HS-27A (cell line): ENCODE measurements around the gene RARA.

Experiments
- DNase-seq: peaks from one replicate; pipeline ENCODE4 v3.0.0-alpha.2; 2012; ENCODE audit warnings: low read depth, missing footprints

RARA gene

GRCh38 chr17:40345994-40346764, 37.2 kb downstream of the RARA start:
- no peak for DNase-seq

- no peak for DNase-seq
Observed at GRCh38 chr17:40346765-40347158, 37.8 kb downstream of the RARA start.

GRCh38 chr17:40347319-40348135, 38.5 kb downstream of the RARA start:
- DNase-seq: no peak

- no peak for DNase-seq
Observed at GRCh38 chr17:40348136-40348504, 39.1 kb downstream of the RARA start.

GRCh38 chr17:40348562-40349476, 39.8 kb downstream of the RARA start:
- DNase-seq: no peak

GRCh38 chr17:40349477-40349894, 40.5 kb downstream of the RARA start:
- no peak for DNase-seq

GRCh38 chr17:40349895-40350688, 41.1 kb downstream of the RARA start:
- DNase-seq: no peak

- no peak for DNase-seq
Observed at GRCh38 chr17:40350689-40351358, 41.8 kb downstream of the RARA start.

GRCh38 chr17:40351359-40352236, 42.6 kb downstream of the RARA start:
- DNase-seq: no peak

- no peak for DNase-seq
Observed at GRCh38 chr17:40352237-40352778, 43.3 kb downstream of the RARA start.

GRCh38 chr17:40352779-40353394, 43.9 kb downstream of the RARA start:
- DNase-seq: no peak

GRCh38 chr17:40354221-40355122, 45.5 kb downstream of the RARA start:
- DNase-seq: no peak

GRCh38 chr17:40355123-40355803, 46.3 kb downstream of the RARA start:
- DNase-seq: no peak

GRCh38 chr17:40355804-40356758, 47.1 kb downstream of the RARA start:
- DNase-seq: no peak

- no peak for DNase-seq
Observed at GRCh38 chr17:40356990-40357881, 48.3 kb downstream of the RARA start.
